ENCODE data around the gene TOGARAM2.

Gene TOGARAM2

DNA sequence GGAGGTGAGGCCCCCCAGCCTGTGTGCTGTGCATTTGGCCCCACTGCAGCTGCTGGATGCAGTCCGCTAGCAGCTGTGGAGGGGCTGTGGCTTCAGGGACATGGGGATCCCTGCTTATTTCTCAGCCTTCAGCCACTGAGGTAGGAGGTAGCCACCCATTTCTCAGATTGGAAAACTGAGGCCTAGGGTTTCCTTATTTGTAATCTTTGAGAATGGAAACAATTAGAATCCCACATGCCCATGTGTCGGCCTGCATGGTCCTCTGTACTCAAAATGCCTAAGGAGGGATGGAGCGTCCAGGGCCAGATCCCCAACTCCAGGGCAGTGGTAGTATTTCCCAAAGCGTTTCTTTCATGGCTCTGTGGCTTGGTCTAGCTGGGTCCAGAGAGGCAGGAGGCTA, 42.1 kb downstream of the TOGARAM2 start:
- no peak for DNase-seq

- no peak for DNase-seq
Observed at GRCh38 chr2:29024882-29025430, 43.9 kb downstream of the TOGARAM2 start.

DNA sequence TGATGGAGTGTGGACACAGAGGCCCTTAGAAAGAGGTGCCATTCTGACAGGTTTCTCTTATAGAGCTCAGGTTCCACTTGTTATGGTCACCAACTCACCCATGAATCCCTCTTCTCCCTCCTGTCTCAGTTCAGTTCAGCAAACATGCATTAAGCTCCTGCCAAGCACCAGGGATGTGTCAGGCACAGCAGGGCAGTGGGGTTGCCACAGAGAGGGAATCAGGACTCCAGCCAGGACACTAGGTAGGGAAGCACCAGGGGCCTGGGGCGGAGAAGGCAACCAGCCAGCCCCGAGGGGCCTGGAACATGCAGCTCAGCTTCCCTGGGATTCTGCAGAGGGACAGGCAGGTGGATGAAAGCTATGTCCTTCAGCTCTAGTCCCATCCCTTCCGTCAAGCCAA, 44.6 kb downstream of the TOGARAM2 start:
- DNase-seq: no peak

GRCh38 chr2:29031046-29031445, 49.9 kb downstream of the TOGARAM2 start:
- no peak for DNase-seq

DNA sequence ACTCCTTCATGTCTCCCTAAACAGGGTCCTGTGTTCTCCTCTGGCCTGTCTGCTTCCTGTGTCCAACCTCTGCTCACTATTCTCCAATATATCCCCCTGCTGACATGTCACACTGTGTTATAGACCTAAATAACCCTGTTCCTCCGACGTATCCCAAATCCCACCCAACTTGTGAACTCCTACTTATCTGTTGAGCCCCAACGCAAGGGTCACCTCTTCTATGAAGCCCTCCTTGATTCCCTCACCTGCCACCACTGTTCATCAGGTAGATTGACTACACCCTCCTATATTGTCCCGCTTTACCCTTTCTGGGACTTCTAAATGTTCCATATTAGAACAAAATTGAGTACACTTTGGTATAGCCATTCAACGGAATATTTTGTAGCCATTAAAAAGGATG, 51.1 kb downstream of the TOGARAM2 start:
- DNase-seq: no peak

DNA sequence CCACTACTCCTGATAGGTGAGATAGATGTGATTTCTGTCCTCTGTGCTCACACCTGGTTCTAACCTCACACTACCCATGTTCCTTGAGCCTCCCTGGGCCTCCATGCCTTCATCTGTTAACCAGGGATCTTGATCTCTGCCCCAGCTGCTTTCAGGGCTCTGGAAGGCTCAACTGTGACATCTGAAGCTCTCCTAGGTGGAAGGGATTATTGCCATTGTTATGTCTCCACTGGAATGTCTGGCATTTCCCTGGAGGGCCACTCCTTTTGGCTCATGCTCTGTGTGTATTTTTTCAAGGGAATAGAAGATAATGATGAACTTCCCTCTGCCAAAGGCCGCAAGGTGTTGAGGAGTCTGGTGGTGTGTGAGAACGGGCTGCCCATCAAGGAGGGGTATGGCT, 52.1 kb downstream of the TOGARAM2 start:
- DNase-seq: no peak

GRCh38 chr2:29033656-29034055, 52.6 kb downstream of the TOGARAM2 start:
- DNase-seq: no peak

GRCh38 chr2:29035016-29035745, 54.1 kb downstream of the TOGARAM2 start:
- no peak for DNase-seq

- DNase-seq: no peak
Observed at GRCh38 chr2:29039718-29040480, 58.8 kb downstream of the TOGARAM2 start.

DNA sequence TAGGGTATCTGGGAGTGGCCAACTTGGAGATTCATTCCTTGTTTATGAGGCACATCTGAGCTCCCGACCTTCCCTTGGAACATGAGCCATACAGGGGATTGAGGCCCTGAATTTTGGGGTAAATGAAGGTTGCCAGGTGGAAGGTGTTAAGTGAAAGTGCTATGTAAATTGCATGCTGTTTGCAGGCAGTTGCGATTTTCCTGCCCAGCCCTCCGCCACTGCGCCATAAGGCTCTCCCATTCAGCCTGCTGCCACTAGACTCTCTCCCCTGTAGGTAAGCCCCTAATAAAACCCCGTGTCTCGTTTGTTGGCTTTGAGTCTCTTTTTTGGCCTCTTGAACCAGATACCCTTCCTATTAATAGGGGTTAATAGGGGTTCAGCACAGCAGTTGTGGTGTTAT, 59.5 kb downstream of the TOGARAM2 start:
- DNase-seq: no peak

- DNase-seq: no peak
Observed at GRCh38 chr2:29041161-29041660, 60.1 kb downstream of the TOGARAM2 start.

- DNase-seq: peak; percentile 80
Observed at GRCh38 chr2:29042561-29043075, 61.5 kb downstream of the TOGARAM2 start.

GRCh38 chr2:29044459-29044858, 63.4 kb downstream of the TOGARAM2 start:
- no peak for DNase-seq

DNA sequence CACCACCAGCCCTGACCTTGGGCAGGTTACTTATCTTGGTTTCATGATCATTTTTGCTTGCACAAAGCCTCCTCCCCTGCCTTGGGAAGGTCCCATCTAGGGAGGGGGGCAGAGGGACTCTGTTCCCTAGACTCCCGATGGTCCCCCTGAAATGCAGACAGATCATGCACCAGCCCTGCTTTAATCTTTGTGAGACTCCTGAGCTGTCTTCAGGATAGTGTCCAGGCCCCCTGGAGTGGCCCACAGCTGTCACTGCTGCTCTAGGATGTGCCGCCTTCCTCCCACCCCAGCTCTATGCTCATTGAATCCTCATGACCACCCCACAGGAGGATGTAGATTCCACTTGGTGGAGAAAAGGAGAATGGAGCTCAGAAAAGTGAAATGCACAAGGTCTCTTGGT, 65.2 kb downstream of the TOGARAM2 start:
- DNase-seq: no peak

DNA sequence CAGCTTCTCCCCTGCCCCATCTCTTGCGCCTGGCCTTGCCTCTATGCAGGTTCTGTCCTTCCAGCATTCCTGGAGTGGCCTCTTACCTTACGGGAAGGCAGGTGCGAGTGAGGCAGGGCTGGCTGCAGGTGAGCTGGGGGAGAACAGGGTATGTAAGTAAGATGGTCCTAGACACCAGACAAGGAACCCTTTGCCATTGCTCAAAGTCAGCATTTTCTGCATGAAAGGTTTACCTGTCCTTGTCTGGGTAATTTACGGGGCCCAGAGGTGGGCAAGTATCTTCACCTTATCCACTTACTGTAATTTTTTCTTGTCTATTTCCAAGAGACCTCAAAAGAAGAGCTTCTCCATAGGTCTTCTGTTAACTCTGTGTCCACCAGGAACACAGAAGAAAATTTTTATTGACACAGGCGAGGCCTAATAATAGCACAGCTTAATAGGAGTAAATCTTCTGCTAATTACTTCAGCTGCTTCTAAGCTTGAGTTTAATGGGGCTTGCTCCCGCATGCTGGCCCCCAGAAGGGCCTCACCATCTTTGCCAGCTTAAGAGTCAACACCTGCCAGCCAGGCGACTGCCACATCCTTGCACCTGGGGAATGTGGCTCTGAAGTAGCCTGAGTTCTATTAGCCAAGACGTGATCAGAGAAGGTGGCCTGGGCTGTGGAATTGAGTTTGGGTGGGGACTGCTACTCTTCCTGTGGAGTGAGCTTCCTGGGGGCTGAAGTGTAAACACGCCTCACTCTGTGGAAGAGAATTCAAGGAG, 66.2 kb downstream of the TOGARAM2 start:
- DNase-seq: no peak

DNA sequence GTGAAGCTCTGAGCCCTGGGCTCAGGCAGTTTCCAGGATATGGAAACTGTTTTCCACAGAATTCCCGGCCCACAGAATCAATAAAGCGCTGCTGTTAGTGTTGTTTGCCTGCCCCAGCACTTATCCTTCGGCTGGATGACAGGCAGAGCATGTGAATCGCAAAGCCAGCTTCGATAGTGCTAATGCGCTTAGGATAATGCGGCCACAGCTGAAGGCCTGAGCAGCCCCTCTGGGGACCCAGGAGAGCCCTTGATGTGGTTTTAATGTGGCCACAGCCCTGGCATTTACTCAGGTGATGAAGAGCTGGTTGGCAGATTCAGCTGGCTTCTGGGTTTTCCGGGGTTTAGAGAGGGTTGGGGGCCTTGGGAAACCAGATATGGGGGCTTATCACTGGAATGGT, 69.5 kb downstream of the TOGARAM2 start:
- no peak for DNase-seq

- DNase-seq: no peak
Observed at GRCh38 chr2:29051730-29052129, 70.6 kb downstream of the TOGARAM2 start.

- DNase-seq: no peak
Observed at GRCh38 chr2:29052807-29053206, 71.7 kb downstream of the TOGARAM2 start.

- DNase-seq: no peak
Observed at GRCh38 chr2:29053223-29053622, 72.1 kb downstream of the TOGARAM2 start.

- no peak for DNase-seq
Observed at GRCh38 chr2:29053670-29054400, 72.7 kb downstream of the TOGARAM2 start.

DNA sequence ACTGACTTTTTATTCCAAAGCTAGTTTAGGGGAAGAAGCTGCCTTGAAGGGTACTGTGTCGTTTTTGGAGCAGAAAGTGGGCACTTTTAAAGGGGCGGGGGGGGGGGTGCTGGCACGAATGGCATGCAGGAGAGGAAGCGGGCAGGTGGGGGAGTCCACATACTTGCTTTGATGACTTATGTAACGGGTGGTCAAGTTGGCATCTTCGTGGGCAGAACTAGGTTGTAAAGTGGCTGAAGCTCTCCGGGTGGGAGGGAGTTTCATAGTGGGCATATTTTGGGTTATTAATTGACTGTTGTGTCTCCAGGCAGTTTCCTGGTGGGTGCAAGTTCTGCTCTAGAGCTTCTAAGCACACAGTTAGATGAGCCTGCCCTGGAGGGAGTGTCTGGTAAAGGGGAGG, 73.3 kb downstream of the TOGARAM2 start:
- no peak for DNase-seq

DNA sequence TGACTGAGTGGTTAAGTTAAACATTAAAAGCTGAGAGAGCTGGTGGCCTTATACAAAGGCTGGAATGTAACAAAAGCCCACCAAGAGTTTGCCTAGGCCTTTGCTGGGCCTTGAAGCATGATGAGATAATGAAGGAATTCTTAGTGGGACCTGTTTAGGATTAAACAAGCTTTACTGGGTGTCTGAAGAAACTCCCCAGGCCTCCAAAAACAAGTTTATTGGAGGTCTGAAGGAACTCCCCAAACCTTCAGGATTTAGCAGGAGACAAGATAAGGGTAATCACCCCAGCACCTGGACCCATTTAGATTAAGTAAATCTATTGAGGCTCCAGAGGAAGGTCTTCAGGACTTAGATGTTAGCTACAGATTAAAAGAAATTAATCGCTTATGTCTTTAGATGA, 74.5 kb downstream of the TOGARAM2 start:
- DNase-seq: no peak
